Activated CD4-positive, CD25-positive, alpha-beta regulatory T cell (primary cell): Measurements from ENCODE around the gene CELF1.
"Not testable (repeated sequence)": the region's sequence is repeated elsewhere in the genome, so short reads cannot be mapped to it uniquely, and the experiment has no call there.

ENCODE experiments used
- DNase-seq, 4 experiments: peaks; one replicate each; lab custom pipeline; 2025; lab: John Stamatoyannopoulos, UW

Gene CELF1

DNA sequence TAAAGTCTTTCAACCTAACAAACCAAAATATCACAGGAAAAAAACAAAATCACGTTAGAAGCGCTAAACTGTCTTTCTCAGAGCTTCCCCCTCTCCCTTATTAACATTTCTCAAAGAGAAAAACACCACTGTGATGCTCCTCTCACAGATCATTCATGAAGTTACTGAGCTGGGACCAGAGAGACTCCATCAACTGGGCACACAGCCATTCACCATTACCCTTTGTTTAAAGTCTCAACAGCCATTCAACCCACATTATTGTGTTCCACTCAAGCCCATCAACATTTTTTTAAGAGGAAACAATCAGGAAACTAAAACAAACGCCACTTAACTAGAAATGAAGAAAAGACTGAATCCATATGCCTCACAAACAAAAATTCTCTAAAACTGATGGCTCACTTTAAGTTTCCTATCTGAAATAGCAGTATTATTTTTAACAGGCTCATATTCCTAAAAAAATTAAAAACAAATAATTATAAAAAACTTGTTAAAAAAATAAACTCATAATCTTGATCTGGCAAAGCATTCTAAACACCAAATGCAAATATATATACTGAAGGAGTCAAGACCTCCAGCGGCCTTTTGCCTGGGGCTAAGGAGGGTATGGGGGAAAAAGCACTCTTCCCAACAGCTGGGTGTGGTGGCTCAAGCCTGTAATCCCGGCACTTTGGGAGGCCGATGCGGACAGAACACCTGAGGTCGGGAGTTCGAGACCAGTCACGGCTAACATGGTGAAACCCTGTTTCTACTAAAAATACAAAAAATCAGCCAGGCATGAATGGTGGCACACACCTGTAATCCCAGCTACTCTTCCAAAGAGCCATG is 14.0 kb downstream of the CELF1 start:
- DNase-seq: no peak

DNA sequence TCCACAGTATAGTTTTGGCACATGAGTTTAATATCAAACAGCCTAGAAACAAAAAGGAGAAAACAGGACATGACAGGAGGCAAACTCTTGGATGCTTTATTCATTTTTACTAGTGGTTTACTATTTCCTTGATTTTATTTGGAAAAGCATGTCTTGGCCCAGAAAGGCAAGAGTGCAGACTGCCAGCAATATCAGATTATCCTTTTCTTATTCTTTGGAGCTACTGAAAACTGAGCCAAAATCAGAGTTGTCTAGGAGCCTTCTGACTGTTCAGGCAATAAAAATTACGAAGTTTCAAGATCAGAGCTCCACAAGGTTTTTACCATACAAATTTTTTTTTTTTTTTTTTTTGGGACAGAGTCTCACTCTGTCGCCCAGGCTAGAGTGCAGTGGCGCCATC is 16.0 kb downstream of the CELF1 start:
- DNase-seq: no peak

DNA sequence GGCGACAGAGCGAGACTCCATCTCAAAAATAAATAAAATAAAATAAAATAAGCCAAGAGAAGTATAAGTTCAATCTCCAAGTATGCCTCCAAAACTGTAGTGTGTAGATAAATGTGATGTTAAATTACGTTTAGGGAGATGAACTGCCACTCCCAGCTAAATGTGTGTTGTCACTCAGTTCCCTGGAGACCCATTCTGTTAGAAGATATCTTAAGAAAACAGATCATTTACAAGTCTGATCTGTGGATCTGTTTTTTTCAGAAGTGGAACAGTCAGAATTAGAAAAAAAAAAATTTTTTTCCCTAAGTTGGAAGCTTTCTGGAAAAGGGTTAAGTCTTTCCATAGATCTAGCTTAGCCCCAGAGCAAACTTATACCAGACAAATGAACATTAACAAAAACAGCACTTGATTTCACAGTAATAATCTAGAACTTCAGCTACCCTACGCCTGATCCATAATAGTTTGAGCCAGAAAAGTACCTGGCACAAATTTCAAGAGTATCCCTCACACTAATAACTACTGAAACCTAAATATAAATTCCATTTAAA is 18.2 kb downstream of the CELF1 start:
- DNase-seq: no peak

DNA sequence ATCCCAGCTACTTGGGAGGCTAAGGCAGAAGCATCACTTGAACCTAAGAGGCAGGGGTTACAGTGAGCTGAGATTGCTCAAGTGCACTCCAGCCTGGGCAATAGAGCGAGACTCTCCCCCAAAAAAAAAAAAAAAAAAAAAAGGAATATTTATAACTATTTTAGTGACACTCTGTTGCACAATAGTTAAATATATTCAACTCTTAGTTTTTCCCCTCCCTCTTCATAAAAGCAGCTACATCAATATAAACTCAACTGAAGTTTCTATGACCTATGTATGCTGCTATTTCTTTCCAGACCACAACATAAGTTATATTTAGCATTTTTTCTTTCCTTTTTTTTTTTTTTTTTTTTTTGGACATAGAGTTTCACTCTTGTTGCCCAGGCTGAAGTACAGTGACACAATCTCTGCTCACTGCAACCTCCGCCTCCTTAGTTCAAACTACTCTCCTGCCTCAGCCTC is 19.2 kb downstream of the CELF1 start:
- no peak for DNase-seq

- no peak for DNase-seq
Measured at GRCh38 chr11:47532597-47533213, 20.2 kb downstream of the CELF1 start.

- no peak for DNase-seq
Measured at GRCh38 chr11:47531666-47532065, 21.3 kb downstream of the CELF1 start.

- DNase-seq: not testable (repeated sequence)
Measured at GRCh38 chr11:47530721-47531120, 22.2 kb downstream of the CELF1 start.

- DNase-seq: no peak
Measured at GRCh38 chr11:47529951-47530350, 23.0 kb downstream of the CELF1 start.

GRCh38 chr11:47527186-47527585 is 25.7 kb downstream of the CELF1 start:
- no peak for DNase-seq

DNA sequence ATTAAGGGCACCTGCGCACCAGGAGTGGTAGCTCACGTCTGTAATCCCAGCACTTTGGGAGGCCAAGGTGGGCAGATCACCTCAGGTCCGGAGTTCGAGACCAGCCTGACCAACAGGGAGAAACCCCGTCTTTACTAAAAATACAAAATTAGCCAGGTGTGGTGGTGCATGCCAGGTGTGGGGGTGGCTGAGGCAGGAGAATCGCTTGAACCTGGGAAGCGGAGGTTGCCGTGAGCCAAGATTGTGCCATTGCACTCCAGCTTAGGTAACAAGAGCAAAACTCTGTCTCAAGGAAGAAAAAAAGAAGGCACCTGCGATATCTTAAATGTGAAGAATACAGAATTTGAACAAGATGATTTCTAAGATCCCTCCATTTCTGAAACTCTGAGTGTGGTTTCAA is 26.9 kb downstream of the CELF1 start:
- DNase-seq: not testable (repeated sequence)

GRCh38 chr11:47524291-47524874 is 28.5 kb downstream of the CELF1 start:
- no peak for DNase-seq

DNA sequence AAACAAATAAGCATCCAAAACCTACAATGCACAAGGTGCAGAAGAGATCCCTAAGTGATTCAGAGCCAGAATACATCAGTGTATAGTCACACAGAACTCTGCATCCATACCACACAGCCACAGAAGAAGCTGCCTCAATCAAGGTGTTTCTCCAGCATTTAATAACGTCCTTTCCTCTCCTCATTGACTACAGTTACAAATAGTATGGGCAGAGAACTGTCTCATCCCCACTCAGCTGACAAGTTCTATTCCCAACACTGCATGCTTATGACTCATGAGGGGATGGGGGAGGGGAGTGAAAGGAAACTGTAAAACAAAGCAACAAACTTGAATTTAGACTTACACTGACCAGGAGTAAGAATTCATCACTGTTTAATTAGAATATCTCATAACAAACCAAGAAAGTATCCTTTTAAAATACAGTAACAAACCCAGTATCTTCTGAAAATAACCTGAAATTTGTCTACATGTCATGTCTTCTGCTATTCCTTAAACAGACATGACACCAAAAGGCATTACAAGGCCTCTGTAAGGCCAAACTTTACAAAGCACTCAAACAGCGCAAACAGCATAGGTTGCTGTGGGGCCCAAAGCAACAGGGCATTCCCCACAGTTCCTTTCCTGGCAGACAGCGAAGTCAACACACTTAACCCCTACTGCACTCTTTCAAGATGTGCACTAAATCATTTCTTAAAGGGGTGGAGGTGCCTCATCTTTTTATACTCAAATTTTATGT is 29.3 kb downstream of the CELF1 start:
- DNase-seq: no peak

DNA sequence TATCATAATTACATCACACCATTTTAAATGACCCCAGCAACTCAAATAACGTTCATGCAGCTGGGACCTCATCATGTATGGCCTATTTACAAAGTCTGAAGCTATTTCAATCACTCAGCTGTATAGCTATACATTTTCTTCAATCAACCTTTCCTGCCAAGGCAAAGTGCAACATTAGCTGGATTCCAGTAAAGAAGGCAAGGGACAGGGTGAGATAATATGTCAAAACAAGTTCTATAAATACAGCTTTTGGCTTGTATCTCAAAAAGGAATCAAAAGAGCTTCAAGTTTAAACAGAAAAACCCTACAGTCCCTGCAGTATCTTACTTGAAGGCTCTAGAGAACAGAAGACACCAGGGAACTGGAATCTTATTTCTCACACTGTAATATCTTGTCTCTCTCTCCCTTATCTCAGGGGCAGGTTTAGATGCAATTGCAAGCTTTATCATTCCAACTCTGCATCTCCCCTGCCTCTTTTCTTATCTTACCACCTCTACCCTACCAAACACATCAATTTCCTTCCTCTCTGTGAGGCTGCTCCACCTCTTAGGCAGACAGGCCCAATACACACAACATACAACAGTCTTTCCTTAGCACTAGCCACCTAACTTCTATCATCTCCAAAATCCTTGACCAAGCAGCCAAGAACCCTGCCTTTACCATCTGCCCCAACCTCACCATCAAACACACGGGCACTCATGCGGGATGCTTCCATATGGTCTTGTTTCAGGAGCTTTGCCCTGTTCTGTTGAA is 34.5 kb downstream of the CELF1 start:
- no peak for DNase-seq

- DNase-seq: no peak
Measured at GRCh38 chr11:47516984-47517853, 35.7 kb downstream of the CELF1 start.

DNA sequence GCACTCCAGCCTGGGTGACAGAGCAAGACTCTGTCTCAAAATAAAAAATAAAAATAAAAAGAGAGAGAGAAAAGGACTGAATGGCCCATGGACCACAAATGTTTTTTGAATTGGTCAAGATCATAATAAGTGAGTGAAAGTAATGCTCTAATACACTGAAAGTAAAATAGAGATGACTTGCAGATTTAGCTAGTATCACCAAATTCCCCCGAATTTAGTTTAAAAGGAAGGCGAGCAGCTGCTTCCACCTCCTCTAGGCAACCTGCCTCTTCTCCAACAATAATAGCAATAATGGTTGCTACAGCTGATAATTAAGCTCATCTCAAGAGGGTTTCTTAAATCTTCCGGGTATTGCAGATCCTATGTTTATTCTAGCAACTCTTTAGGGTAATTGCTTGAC is 36.8 kb downstream of the CELF1 start:
- DNase-seq: no peak

DNA sequence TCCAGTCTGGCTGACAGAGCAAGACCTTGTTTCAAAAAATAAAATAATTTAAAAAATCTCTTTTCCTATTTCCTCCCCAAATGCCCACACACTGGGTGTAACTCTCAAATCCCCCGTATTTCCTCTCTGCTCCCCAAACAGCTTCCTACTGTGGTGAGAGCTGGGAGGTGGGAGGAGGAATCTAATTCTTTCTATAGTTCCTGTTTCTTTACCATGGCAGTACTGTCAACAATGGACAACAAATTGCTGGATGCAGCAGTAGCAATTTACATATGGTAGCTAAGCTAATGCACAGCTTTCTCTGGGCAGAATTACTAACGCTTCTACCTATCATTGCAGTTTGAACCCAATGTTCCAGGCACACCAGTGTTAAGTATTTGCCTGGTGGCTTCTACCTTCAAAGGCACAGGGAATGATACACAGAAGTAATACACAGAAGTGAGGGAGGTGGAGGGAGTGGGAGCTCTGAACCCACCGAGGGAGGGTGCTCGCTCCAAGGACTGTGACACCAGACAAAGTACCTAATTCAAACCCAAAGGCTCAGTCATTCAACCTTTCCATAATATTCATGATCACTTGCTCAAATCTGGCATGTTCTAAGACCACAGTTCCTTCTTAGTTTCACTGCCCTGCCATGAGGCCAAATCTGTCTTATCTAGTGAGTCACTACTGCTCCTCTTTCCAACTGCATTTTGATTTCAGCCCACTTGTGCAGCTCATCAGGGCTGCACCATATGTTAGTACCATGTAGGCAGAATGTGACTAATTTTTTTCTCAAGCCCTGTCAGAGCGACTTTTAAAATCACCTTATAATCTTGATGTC is 37.9 kb downstream of the CELF1 start:
- DNase-seq: no peak

DNA sequence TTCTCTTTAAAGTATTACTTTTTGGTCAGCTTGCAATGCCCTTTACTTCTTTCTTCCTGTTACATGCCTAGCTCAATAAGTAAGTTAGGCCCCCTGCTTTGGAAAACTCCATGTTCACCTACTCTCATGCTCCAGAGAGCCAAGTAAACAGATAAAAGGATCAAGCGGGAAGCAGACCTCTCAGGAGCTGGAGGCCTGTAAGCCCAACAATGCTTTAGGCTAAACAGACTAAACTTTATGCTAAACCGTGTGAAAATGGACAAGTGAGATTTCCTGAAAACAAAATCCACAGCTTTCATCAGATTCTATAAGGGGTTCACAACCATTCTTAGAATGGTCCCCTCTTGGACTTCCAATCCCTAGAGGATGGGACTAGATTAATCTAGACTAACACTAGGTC is 40.2 kb downstream of the CELF1 start:
- DNase-seq: no peak

DNA sequence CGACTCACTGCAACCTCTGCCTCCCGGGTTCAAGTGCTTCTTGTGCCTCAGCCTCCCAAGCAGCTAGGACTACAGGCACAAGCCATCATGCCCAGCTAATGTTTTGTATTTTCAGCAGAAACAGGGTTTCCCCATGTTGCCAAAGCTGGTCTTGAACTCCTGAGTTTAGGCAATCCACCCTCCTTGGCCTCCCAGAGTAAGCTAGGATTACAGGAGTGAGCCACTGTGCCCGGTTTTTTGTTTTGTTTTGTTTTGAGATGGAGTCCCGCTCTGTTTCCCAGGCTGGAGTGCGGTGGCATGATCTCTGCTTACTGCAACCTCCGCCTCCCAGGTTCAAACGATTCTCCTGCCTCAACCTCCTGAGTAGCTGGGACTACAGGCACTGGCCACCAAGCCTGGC is 41.0 kb downstream of the CELF1 start:
- DNase-seq: no peak

- no peak for DNase-seq
Measured at GRCh38 chr11:47510209-47510608, 42.7 kb downstream of the CELF1 start.
